ENCODE measurements around the gene PIEZO1. TPM values are rescaled to one million over a fixed set of nuclear protein-coding genes. Genes with fewer than 3 reads are reported as not detected.

PIEZO1 gene
- 229 and 273 TPM in 2 replicates for total RNA-seq

GRCh38 chr16:88785106-88785924, at the start of gene PIEZO1:
PIEZO1 (minus strand) TSS chr16:88785220; CDS start chr16:88784964, 256 bp downstream.

GRCh38 chr16:88811769-88812512, 26.9 kb upstream of the PIEZO1 start, which contains the start of gene APRT:
APRT (minus strand) TSS chr16:88811928; CDS start chr16:88811899, 29 bp downstream.

GRCh38 chr16:88803264-88803987, 18.4 kb upstream of the PIEZO1 start, which contains the start of gene CDT1:
CDT1 (plus strand) TSS chr16:88803789; CDS start chr16:88803832, 43 bp downstream.

GRCh38 chr16:88706229-88706964, 78.6 kb downstream of the PIEZO1 start, which contains the start of the genes CTU2 and RNF166:
CTU2 (plus strand) TSS chr16:88706503; CDS start chr16:88706531, 28 bp downstream.
RNF166 (minus strand) TSS chr16:88706408; CDS start chr16:88706325, 83 bp downstream.

GRCh38 chr16:88686439-88687253, 98.4 kb downstream of the PIEZO1 start, which contains the start of gene SNAI3:
SNAI3 (minus strand) TSS chr16:88686507; CDS start chr16:88686406, 101 bp downstream.

Other genes with a start within 250 kb of the PIEZO1 start
- 17.2 and 19.3 TPM in 2 replicates for gene ZC3H18, start 214.8 kb downstream of the PIEZO1 start, total RNA-seq
- 0.44 TPM in 1 of 2 replicates, not detected in the other for gene IL17C, start 146.6 kb downstream of the PIEZO1 start, total RNA-seq
- gene CYBA, start 134.2 kb downstream of the PIEZO1 start, total RNA-seq: 136 and 240 TPM in 2 replicates
- gene MVD, start 122.1 kb downstream of the PIEZO1 start, total RNA-seq: 67.6 and 232 TPM in 2 replicates
- gene SNAI3, start 98.7 kb downstream of the PIEZO1 start, total RNA-seq: 0.22 TPM in 1 of 2 replicates, not detected in the other
- gene RNF166, start 78.8 kb downstream of the PIEZO1 start, total RNA-seq: 19.7 and 30.4 TPM in 2 replicates
- gene CTU2, start 78.7 kb downstream of the PIEZO1 start, total RNA-seq: 11.2 and 37.5 TPM in 2 replicates
- 3.5 and 26.5 TPM in 2 replicates for gene CDT1, start 18.6 kb upstream of the PIEZO1 start, total RNA-seq
- 52.7 and 58.3 TPM in 2 replicates for gene APRT, start 26.7 kb upstream of the PIEZO1 start, total RNA-seq
- 31.1 and 43.8 TPM in 2 replicates for gene GALNS, start 71.7 kb upstream of the PIEZO1 start, total RNA-seq
- 35.1 and 78.1 TPM in 2 replicates for gene TRAPPC2L, start 71.9 kb upstream of the PIEZO1 start, total RNA-seq
- not detected in 2 replicates for gene PABPN1L, start 81.4 kb upstream of the PIEZO1 start, total RNA-seq
- not detected in 2 replicates for gene CBFA2T3, start 192.0 kb upstream of the PIEZO1 start, total RNA-seq

All from placental pericyte (primary cell).